GM23248 (cell line): ENCODE results near the gene POLL.

Experiments used
- EZH2 ChIP-seq: fragments of 200-600 bp; sonication (generic); IDR thresholded peaks from 2 replicates; pipeline ENCODE4 v1.6.1; 2018; ENCODE audit warnings: antibody characterized with exemption, mild to moderate bottlenecking; ENCODE audit not compliant: insufficient read depth, poor library complexity, severe bottlenecking
- EZH2phosphoT487 ChIP-seq: fragments of 200-600 bp; sonication (generic); IDR thresholded peaks from 2 replicates; pipeline ENCODE4 v1.6.1; 2018; ENCODE audit warnings: antibody characterized with exemption, moderate library complexity, mild to moderate bottlenecking, low read depth; ENCODE audit not compliant: insufficient read depth

- no peak for TF ChIP-seq EZH2phosphoT487
- no peak for TF ChIP-seq EZH2
These were observed 21.4 kb upstream of the POLL start for GRCh38 chr10:101609481-101609880.
